Effector CD4-positive, alpha-beta T cell (primary cell): ENCODE measurements around the gene CALCOCO1.

ENCODE experiments used
- DNase-seq: peaks from one replicate; pipeline ENCODE4 v3.0.0-alpha.2; 2020

The CALCOCO1 gene

GRCh38 chr12:53752192-53752601 lies 24.9 kb upstream of the CALCOCO1 start:
- DNase-seq, result no peak

- no peak for DNase-seq
Measured at GRCh38 chr12:53751336-53752191, 24.3 kb upstream of the CALCOCO1 start, which contains the start of gene CISTR. Gene CISTR (minus strand): TSS chr12:53751979.

GRCh38 chr12:53750812-53751335 lies 23.6 kb upstream of the CALCOCO1 start:
- DNase-seq, result no peak

GRCh38 chr12:53749986-53750811 lies 22.9 kb upstream of the CALCOCO1 start:
- no peak for DNase-seq

- DNase-seq, result no peak
Measured at GRCh38 chr12:53748072-53748840, 21.0 kb upstream of the CALCOCO1 start.

- no peak for DNase-seq
Measured at GRCh38 chr12:53747095-53747494, 19.8 kb upstream of the CALCOCO1 start.

- peak; percentile 89 for DNase-seq
Measured at GRCh38 chr12:53746592-53747092, 19.4 kb upstream of the CALCOCO1 start.

- no peak for DNase-seq
Measured at GRCh38 chr12:53744751-53745150, 17.5 kb upstream of the CALCOCO1 start.

GRCh38 chr12:53744130-53744441 lies 16.8 kb upstream of the CALCOCO1 start:
- no peak for DNase-seq

- peak; percentile 50 for DNase-seq
Measured at GRCh38 chr12:53743266-53744129, 16.2 kb upstream of the CALCOCO1 start.

- DNase-seq, result no peak
Measured at GRCh38 chr12:53740130-53740491, 12.9 kb upstream of the CALCOCO1 start.

GRCh38 chr12:53739214-53740129 lies 12.2 kb upstream of the CALCOCO1 start:
- no peak for DNase-seq

GRCh38 chr12:53738406-53739213 lies 11.4 kb upstream of the CALCOCO1 start:
- DNase-seq, result peak; percentile 41

GRCh38 chr12:53737951-53738405 lies 10.7 kb upstream of the CALCOCO1 start:
- no peak for DNase-seq

- no peak for DNase-seq
Measured at GRCh38 chr12:53737093-53737808, 10.0 kb upstream of the CALCOCO1 start.

- DNase-seq, result no peak
Measured at GRCh38 chr12:53736592-53736991, 9.3 kb upstream of the CALCOCO1 start.

- DNase-seq, result no peak
Measured at GRCh38 chr12:53735556-53735955, 8.3 kb upstream of the CALCOCO1 start.

GRCh38 chr12:53734425-53734824 lies 7.2 kb upstream of the CALCOCO1 start:
- DNase-seq, result no peak

GRCh38 chr12:53733807-53734200 lies 6.6 kb upstream of the CALCOCO1 start:
- DNase-seq, result no peak
